A549 (cell line): ENCODE results near the gene SLPI. TPM values are rescaled to one million over a fixed set of nuclear protein-coding genes. Genes with fewer than 3 reads are reported as not detected.

Experiments
- ATAC-seq, 2 experiments: fragments of 200-7000 bp in 1 of 2; fragments of >200 bp in 1 of 2; cut with Nextera tagmentation in 1 of 2; cut with Tn5 transposase in 1 of 2; 3 replicates each; pipeline versions ENCODE4 v1.8.0 to v1.9.1; 2018 to 2020; ENCODE audit warnings: mild to moderate bottlenecking in 1 of 2, moderate library complexity in 1 of 2
- CTCF ChIA-PET: fragments of 300-600 bp; sonication (Branson Sonifier 250); formaldehyde crosslinking; extraction: SDS; loops from one replicate; lab custom pipeline; 2021; ENCODE audit warnings: antibody characterized with exemption, inconsistent platforms; lab: Yijun Ruan, JAX
- POLR2A ChIA-PET: fragments of 350-600 bp; formaldehyde crosslinking; extraction: SDS; loops from one replicate; lab custom pipeline; 2021; ENCODE audit warnings: antibody characterized with exemption, inconsistent platforms; lab: Yijun Ruan, JAX
- DNase-seq, 2 experiments: peaks; one replicate each; pipeline versions ENCODE4 v3.0.0 to v3.0.0-alpha.2; 2011 to 2016; ENCODE audit warnings: low read depth in 1 of 2, low spot score in 1 of 2
- FAIRE-seq: peaks from 2 replicates; lab custom pipeline; 2011; peaks lifted over from hg19 to GRCh38; lab: Jason Lieb, UNC
- H3K27ac ChIP-seq, 2 experiments: fragments of >200 bp; sonication (Bioruptor Twin); formaldehyde crosslinking; 3 replicates each; pipeline ENCODE4 v1.5.1; 2016 to 2017
- H3K4me1 ChIP-seq: fragments of >200 bp; sonication (Bioruptor Twin); formaldehyde crosslinking; 3 replicates; pipeline ENCODE4 v1.6.1; 2016
- H3K4me2 ChIP-seq: fragments of >200 bp; sonication (Bioruptor Twin); formaldehyde crosslinking; 3 replicates; pipeline ENCODE4 v1.6.1; 2016
- H3K4me3 ChIP-seq: fragments of >200 bp; sonication (Bioruptor Twin); formaldehyde crosslinking; 3 replicates; pipeline ENCODE4 v1.5.1; 2016
- H3K9me3 ChIP-seq: fragments of >200 bp; sonication (Bioruptor Twin); formaldehyde crosslinking; 3 replicates; pipeline ENCODE4 v1.6.1; 2016
- ATOH8 ChIP-seq: fragments of 250-450 bp; sonication (Bioruptor Pico); IDR thresholded peaks from 2 replicates; pipeline ENCODE4 v1.5.0; 2020; ENCODE audit warnings: low read depth, mild to moderate bottlenecking, moderate library complexity
- BHLHE40 ChIP-seq: IDR thresholded peaks from 2 replicates; pipeline ENCODE4 v1.6.1; 2012; ENCODE audit warnings: low read depth, low read length, inconsistent platforms
- CBX2 ChIP-seq: fragments of 200-600 bp; sonication (generic); IDR thresholded peaks from 2 replicates; pipeline ENCODE4 v1.6.1; 2016; ENCODE audit warnings: low read depth, mild to moderate bottlenecking, borderline replicate concordance
- CBX8 ChIP-seq: fragments of 200-600 bp; sonication (generic); IDR thresholded peaks from 2 replicates; pipeline ENCODE4 v1.6.1; 2016
- E2F6 ChIP-seq: IDR thresholded peaks from 2 replicates; pipeline ENCODE4 v1.6.1; 2012; ENCODE audit warnings: low read depth, borderline replicate concordance
- ESRRA ChIP-seq: fragments of 150-350 bp; IDR thresholded peaks from 2 replicates; pipeline ENCODE4 v1.6.1; 2014; ENCODE audit warnings: mild to moderate bottlenecking, low read length, borderline replicate concordance
- FOSB ChIP-seq: fragments of 250-450 bp; sonication (Bioruptor Pico); IDR thresholded peaks from 2 replicates; pipeline ENCODE4 v1.5.0; 2020; ENCODE audit warnings: mild to moderate bottlenecking, moderate library complexity
- FOSL2 ChIP-seq, 2 experiments: fragments of 450-650 bp in 1 of 2; fragments of >200 bp in 1 of 2; sonication (Bioruptor Twin) in 1 of 2; formaldehyde crosslinking; IDR thresholded peaks; 2 replicates each; pipeline versions ENCODE4 v1.5.0 to v1.6.1; 2016 to 2020; ENCODE audit warnings: mild to moderate bottlenecking in 1 of 2, moderate library complexity in 1 of 2
- FOXS1 ChIP-seq: fragments of 250-450 bp; sonication (Bioruptor Pico); IDR thresholded peaks from 2 replicates; pipeline ENCODE4 v1.5.0; 2020; ENCODE audit warnings: mild to moderate bottlenecking, moderate library complexity
- GATA3 ChIP-seq: IDR thresholded peaks from 2 replicates; pipeline ENCODE4 v1.6.1; 2012; ENCODE audit warnings: borderline replicate concordance
- HES2 ChIP-seq: fragments of >200 bp; sonication (Bioruptor Twin); formaldehyde crosslinking; IDR thresholded peaks from 2 replicates; pipeline ENCODE4 v1.6.1; 2016
- HEYL ChIP-seq: fragments of 250-450 bp; sonication (Bioruptor Pico); IDR thresholded peaks from 2 replicates; pipeline ENCODE4 v1.8.0; 2021; ENCODE audit warnings: mild to moderate bottlenecking, moderate library complexity
- HMGXB4 ChIP-seq: fragments of 250-450 bp; sonication (Bioruptor Pico); IDR thresholded peaks from 2 replicates; pipeline ENCODE4 v1.5.0; 2021; ENCODE audit warnings: mild to moderate bottlenecking, moderate library complexity, borderline replicate concordance
- KDM5A ChIP-seq: fragments of 200-600 bp; sonication (generic); IDR thresholded peaks from 2 replicates; pipeline ENCODE4 v1.6.1; 2016; ENCODE audit warnings: antibody characterized with exemption, mild to moderate bottlenecking
- MAX ChIP-seq: IDR thresholded peaks from 2 replicates; pipeline ENCODE4 v1.6.1; 2012
- MYC ChIP-seq: IDR thresholded peaks from 2 replicates; pipeline ENCODE4 v1.6.1; 2012; ENCODE audit warnings: mild to moderate bottlenecking, inconsistent platforms, low read length, improper control_type of control experiment, borderline replicate concordance
- NFE2L2 ChIP-seq: fragments of 150-350 bp; conservative IDR thresholded peaks from 2 replicates; pipeline ENCODE4 v1.6.1; 2014; ENCODE audit warnings: low read length
- NPAS2 ChIP-seq: fragments of 250-450 bp; sonication (Bioruptor Pico); IDR thresholded peaks from 2 replicates; pipeline ENCODE4 v1.8.0; 2022; ENCODE audit warnings: mild to moderate bottlenecking, moderate library complexity, borderline replicate concordance
- PHF8 ChIP-seq: fragments of 200-600 bp; sonication (generic); IDR thresholded peaks from 2 replicates; pipeline ENCODE4 v1.6.1; 2016; ENCODE audit warnings: low read depth, mild to moderate bottlenecking, antibody characterized with exemption, moderate library complexity, borderline replicate concordance
- RARB ChIP-seq: fragments of 250-450 bp; sonication (Bioruptor Pico); IDR thresholded peaks from 2 replicates; pipeline ENCODE4 v1.8.0; 2021; ENCODE audit warnings: mild to moderate bottlenecking, moderate library complexity
- RCOR1 ChIP-seq: fragments of 150-350 bp; IDR thresholded peaks from 2 replicates; pipeline ENCODE4 v1.6.1; 2014; ENCODE audit warnings: antibody characterized with exemption, low read length, low read depth
- RFX5 ChIP-seq: fragments of 450-650 bp; IDR thresholded peaks from 2 replicates; pipeline ENCODE4 v1.7.1; 2014; ENCODE audit warnings: antibody characterized with exemption, mild to moderate bottlenecking, moderate library complexity
- RNF2 ChIP-seq: fragments of 200-600 bp; sonication (generic); IDR thresholded peaks from 2 replicates; pipeline ENCODE4 v1.6.1; 2016; ENCODE audit warnings: low read depth, mild to moderate bottlenecking, antibody characterized with exemption, moderate library complexity, borderline replicate concordance
- SMC3 ChIP-seq: fragments of >200 bp; sonication (Bioruptor Twin); formaldehyde crosslinking; IDR thresholded peaks from 3 replicates; pipeline ENCODE4 v1.6.1; 2018; ENCODE audit warnings: inconsistent platforms
- SREBF2 ChIP-seq: fragments of 450-650 bp; IDR thresholded peaks from 2 replicates; pipeline ENCODE4 v1.6.1; 2014; ENCODE audit warnings: mild to moderate bottlenecking, moderate library complexity
- TFCP2L1 ChIP-seq: fragments of 250-450 bp; sonication (Bioruptor Pico); IDR thresholded peaks from 2 replicates; pipeline ENCODE4 v1.5.0; 2021; ENCODE audit warnings: mild to moderate bottlenecking
- ZC3H11A ChIP-seq: fragments of 450-650 bp; IDR thresholded peaks from 2 replicates; pipeline ENCODE4 v1.6.1; 2014; ENCODE audit warnings: antibody characterized with exemption, mild to moderate bottlenecking
- ZFP36 ChIP-seq: fragments of 450-650 bp; IDR thresholded peaks from 2 replicates; pipeline ENCODE4 v1.6.1; 2014; ENCODE audit warnings: borderline replicate concordance; ENCODE audit not compliant: partially characterized antibody
- WGBS: methylation state at CpG from one replicate; pipeline ENCODE4 v1.1.6; 2017; ENCODE audit errors: missing lambda C conversion rate; 5-methylcytosine and 5-hydroxymethylcytosine counted together
- polyA plus RNA-seq, 4 experiments: library from polyadenylated mRNA; depleted of rRNA in 3 of 4; stranded (reverse); fragments of >200 nt; fragmentation: RNase III in 1 of 4; extraction: RNeasy Plus Mini Kit Qiagen cat#74134 plus additional on column Dnase treatment in 1 of 4; gene quantifications; 2 replicates in 3 of 4; 3 replicates in 1 of 4; pipeline ENCODE4 v1.2.3, GENCODE V29; 2011 to 2017

The SLPI gene
- polyA plus RNA-seq, 2 of the 4 experiments (the other 2 are of a cell fraction), result 4.5 to 27.0 TPM

GRCh38 chr20:45211569-45212474, 42.5 kb downstream of the SLPI start:
- TF ChIP-seq RCOR1 (no peak), ATOH8 (CRISPR knock-in tag) (no peak), HEYL (no peak), RNF2 (no peak), HMGXB4 (no peak), NPAS2 (no peak), KDM5A (no peak)
- FAIRE-seq, result no peak
- DNase-seq, result no peak
- H3K27ac ChIP-seq, result no peak overlapping the region
- no peaks in the 10 kb centered on the region for H3K4me1 ChIP-seq
- H3K4me2 ChIP-seq, result no peak overlapping the region
- CTCF ChIA-PET, result no interaction called here
- ATAC-seq, result no peak
- POLR2A ChIA-PET, result no interaction called here
- H3K9me3 ChIP-seq, result no peaks in the 10 kb centered on the region
- no peak overlapping the region for H3K4me3 ChIP-seq

- 52% methylated on average over 1 of the region's 1 CpG for WGBS
- Histone ChIP-seq H3K4me1 (no peaks in the 10 kb centered on the region), H3K9me3 (no peaks in the 10 kb centered on the region), H3K4me2 (no peak overlapping the region), H3K4me3 (no peak overlapping the region), H3K27ac (no peak overlapping the region)
- TF ChIP-seq SREBF2 (no peak), NFE2L2 (no peak), TFCP2L1 (CRISPR knock-in tag) (no peak), FOXS1 (no peak), FOSB (no peak), MYC (no peak), HES2 (no peak), RCOR1 (no peak), FOSL2 (IDR thresholded peaks at IDR 0.05) (no peak), FOSL2 (CRISPR knock-in tag; IDR thresholded peaks at IDR 0.05) (no peak), RARB (no peak), ESRRA (no peak)
- ChIA-PET CTCF (interaction anchor here (1.5 kb wide), 1 partner anchor 98 kb away, joined by 4 read pairs; no protein-coding TSS in a partner anchor), POLR2A (no interaction called here)
- ATAC-seq (no peak), FAIRE-seq (peak; percentile 28), DNase-seq (no peak)
Measured at GRCh38 chr20:45209924-45210323, 44.4 kb downstream of the SLPI start.

GRCh38 chr20:45206725-45207124, 47.6 kb downstream of the SLPI start, which contains the start of gene SEMG1:
SEMG1 (plus strand) TSS chr20:45207033; CDS start chr20:45207054, 21 bp downstream.
- CTCF ChIA-PET, result interaction anchor here (1.5 kb wide), 1 partner anchor 111 kb away, joined by 4 read pairs; no protein-coding TSS in a partner anchor
- FAIRE-seq, result no peak
- Histone ChIP-seq H3K9me3 (no peaks in the 10 kb centered on the region; the same call in 2 of the 3 replicates), H3K4me3 (no peak within 1 kb of the TSS), H3K4me2 (no peak within 1 kb of the TSS), H3K4me1 (no peaks in the 10 kb centered on the region), H3K27ac (no peak within 1 kb of the TSS)
- no peak for DNase-seq
- POLR2A ChIA-PET, result no interaction called here
- 0% methylated on average over 1 of the region's 1 CpG for WGBS
- ATAC-seq, result no peak
- TF ChIP-seq BHLHE40 (no peak), CBX8 (no peak), GATA3 (no peak), RFX5 (no peak), MAX (no peak), HMGXB4 (no peak), PHF8 (no peak), E2F6 (no peak), ZC3H11A (no peak), RNF2 (no peak), FOSB (no peak), CBX2 (no peak), ZFP36 (no peak), SMC3 (no peak), HES2 (no peak), RCOR1 (no peak)
